Keratinocyte (primary cell): ENCODE measurements around the gene KCNC4. TPM values are rescaled to one million over a fixed set of nuclear protein-coding genes. Genes with fewer than 3 reads are reported as not detected.

Experiments used
- DNase-seq: peaks from one replicate; pipeline ENCODE4 v3.0.0-alpha.2; 2011; ENCODE audit warnings: low read depth, missing footprints, low spot score
- FAIRE-seq: peaks from 2 replicates; lab custom pipeline; 2011; peaks lifted over from hg19 to GRCh38; lab: Jason Lieb, UNC
- H2AFZ ChIP-seq: 2 replicates; pipeline ENCODE4 v1.6.0; 2012; ENCODE audit warnings: low read length, control low read depth, inconsistent platforms; ENCODE audit not compliant: control insufficient read depth
- H3K27ac ChIP-seq: 2 replicates; pipeline ENCODE4 v1.5.1; 2011; ENCODE audit warnings: low read length; ENCODE audit not compliant: control insufficient read depth, insufficient read depth
- H3K27me3 ChIP-seq: 3 replicates; pipeline ENCODE4 v1.6.0; 2011; ENCODE audit warnings: low read length; ENCODE audit not compliant: control insufficient read depth, insufficient read depth; ENCODE audit errors: extremely low read depth
- H3K36me3 ChIP-seq, 2 experiments: 2 replicates in 1 of 2; 3 replicates in 1 of 2; pipeline ENCODE4 v1.5.1; 2011; ENCODE audit warnings: low read length in 2 of 2, mild to moderate bottlenecking in 1 of 2; ENCODE audit not compliant: control insufficient read depth in 2 of 2, insufficient read depth in 2 of 2; ENCODE audit errors: extremely low read depth in 1 of 2
- H3K4me1 ChIP-seq: 3 replicates; pipeline ENCODE4 v1.5.1; 2011; ENCODE audit warnings: low read length; ENCODE audit not compliant: control insufficient read depth, insufficient read depth; ENCODE audit errors: extremely low read depth
- H3K4me2 ChIP-seq: 3 replicates; pipeline ENCODE4 v1.6.0; 2011; ENCODE audit warnings: low read depth, low read length; ENCODE audit not compliant: control insufficient read depth, insufficient read depth; ENCODE audit errors: extremely low read depth
- H3K4me3 ChIP-seq, 3 experiments: fragments of 200-600 bp in 1 of 3; sonication (generic) in 1 of 3; 2 replicates in 2 of 3; 3 replicates in 1 of 3; pipeline ENCODE4 v1.5.1; 2011 to 2016; ENCODE audit warnings: low read length in 3 of 3, mild to moderate bottlenecking in 3 of 3, control low read depth in 2 of 3, inconsistent platforms in 1 of 3, low read depth in 1 of 3, mixed read lengths in 1 of 3, mixed run types in 1 of 3, moderate library complexity in 1 of 3; ENCODE audit not compliant: control insufficient read depth in 2 of 3, insufficient read depth in 2 of 3; ENCODE audit errors: extremely low read depth in 1 of 3
- H3K79me2 ChIP-seq: 2 replicates; pipeline ENCODE4 v1.6.0; 2012; ENCODE audit warnings: low read length; ENCODE audit not compliant: control insufficient read depth, insufficient read depth
- H3K9ac ChIP-seq: 3 replicates; pipeline ENCODE4 v1.6.0; 2011; ENCODE audit warnings: low read length; ENCODE audit not compliant: control insufficient read depth, insufficient read depth; ENCODE audit errors: extremely low read depth
- H3K9me1 ChIP-seq: 3 replicates; pipeline ENCODE4 v1.6.0; 2011; ENCODE audit warnings: low read length; ENCODE audit not compliant: control insufficient read depth, insufficient read depth; ENCODE audit errors: extremely low read depth
- H3K9me3 ChIP-seq: 2 replicates; pipeline ENCODE4 v1.5.1; 2012; ENCODE audit warnings: low read depth, low read length; ENCODE audit not compliant: control insufficient read depth
- H4K20me1 ChIP-seq: 3 replicates; pipeline ENCODE4 v1.6.0; 2011; ENCODE audit warnings: low read length; ENCODE audit not compliant: control insufficient read depth, insufficient read depth; ENCODE audit errors: extremely low read depth
- EZH2 ChIP-seq: IDR thresholded peaks from one replicate; pipeline ENCODE4 v1.6.1; 2012; ENCODE audit warnings: inconsistent platforms, mild to moderate bottlenecking, low read length, moderate library complexity
- dilution Hi-C: fragments of 300-500 bp; cut with MboI; formaldehyde crosslinking; loops from one replicate; pipeline ENCODE4 v1.7.0; 2020; ENCODE audit warnings: low sequenced_read_pairs; ENCODE audit not compliant: extremely low pct_ligation_motif_present
- polyA plus RNA-seq, 5 experiments: library from polyadenylated mRNA; depleted of rRNA in 3 of 5; stranded (reverse) in 3 of 5; stranded (forward) in 1 of 5; unstranded in 1 of 5; fragments of >200 nt; gene quantifications; 1 replicate in 1 of 5; 2 replicates in 3 of 5; 3 replicates in 1 of 5; pipeline versions ENCODE4 v1.2.1 to v1.2.3, GENCODE V29; 2011 to 2012; ENCODE audit warnings: missing spikeins in 2 of 5, low read depth in 1 of 5, low replicate concordance in 1 of 5
- TF ChIP-seq, protein P1 (sequence below), 3 experiments: IDR thresholded peaks in 1 of 3; conservative IDR thresholded peaks in 1 of 3; optimal IDR thresholded peaks in 1 of 3; 2 replicates in 2 of 3; 3 replicates in 1 of 3; pipeline versions ENCODE3 to v1.5.1; 2011; ENCODE audit warnings: low read length in 3 of 3, mild to moderate bottlenecking in 3 of 3, moderate library complexity in 2 of 3, control low read depth in 1 of 3, inconsistent platforms in 1 of 3; ENCODE audit not compliant: insufficient read depth in 2 of 3; ENCODE audit errors: extremely low read depth in 1 of 3

The KCNC4 gene
- polyA plus RNA-seq, 1 donor (not counting 4 experiments of a cell fraction or from before 2014, with no cell fraction given), result 1.3 TPM

DNA sequence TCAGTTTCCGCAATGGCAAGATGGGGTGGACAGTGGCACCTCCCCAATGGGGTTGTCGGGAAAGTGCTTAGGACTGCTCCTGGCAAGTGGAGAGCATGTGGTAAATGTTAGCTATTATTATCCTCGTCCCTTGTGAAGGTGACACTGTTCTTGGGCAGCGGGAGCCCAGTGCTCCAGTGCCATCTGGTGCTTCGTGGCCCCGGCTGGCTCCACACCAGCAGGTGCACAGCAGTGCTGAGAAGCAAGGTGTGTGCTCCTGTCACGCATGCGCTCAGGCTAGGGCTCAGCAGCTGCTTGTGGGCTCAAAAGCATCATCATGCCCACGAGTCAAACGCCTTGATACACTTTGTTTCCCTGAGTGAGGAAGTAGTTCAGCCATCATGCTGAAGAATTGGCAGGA lies 24.9 kb upstream of the KCNC4 start:
- Histone ChIP-seq H2AFZ (no peak overlapping the region), H3K4me3 (no peak overlapping the region), H3K9me3 (no peaks in the 10 kb centered on the region), H4K20me1 (no peaks in the 10 kb centered on the region), H3K27ac (no peak overlapping the region), H3K9ac (no peak overlapping the region), H3K9me1 (no peaks in the 10 kb centered on the region), H3K4me1 (peaks cover 11% of the 10 kb centered on the region), H3K36me3 (no peaks in the 10 kb centered on the region), H3K4me2 (no peak overlapping the region), H3K27me3 (peaks cover 14% of the 10 kb centered on the region), H3K79me2 (no peaks in the 10 kb centered on the region)
- FAIRE-seq (no peak), DNase-seq (no peak)
- dilution Hi-C loops, result no loop called here
- TF ChIP-seq EZH2, result no peak
- TF ChIP-seq, protein P1, sequence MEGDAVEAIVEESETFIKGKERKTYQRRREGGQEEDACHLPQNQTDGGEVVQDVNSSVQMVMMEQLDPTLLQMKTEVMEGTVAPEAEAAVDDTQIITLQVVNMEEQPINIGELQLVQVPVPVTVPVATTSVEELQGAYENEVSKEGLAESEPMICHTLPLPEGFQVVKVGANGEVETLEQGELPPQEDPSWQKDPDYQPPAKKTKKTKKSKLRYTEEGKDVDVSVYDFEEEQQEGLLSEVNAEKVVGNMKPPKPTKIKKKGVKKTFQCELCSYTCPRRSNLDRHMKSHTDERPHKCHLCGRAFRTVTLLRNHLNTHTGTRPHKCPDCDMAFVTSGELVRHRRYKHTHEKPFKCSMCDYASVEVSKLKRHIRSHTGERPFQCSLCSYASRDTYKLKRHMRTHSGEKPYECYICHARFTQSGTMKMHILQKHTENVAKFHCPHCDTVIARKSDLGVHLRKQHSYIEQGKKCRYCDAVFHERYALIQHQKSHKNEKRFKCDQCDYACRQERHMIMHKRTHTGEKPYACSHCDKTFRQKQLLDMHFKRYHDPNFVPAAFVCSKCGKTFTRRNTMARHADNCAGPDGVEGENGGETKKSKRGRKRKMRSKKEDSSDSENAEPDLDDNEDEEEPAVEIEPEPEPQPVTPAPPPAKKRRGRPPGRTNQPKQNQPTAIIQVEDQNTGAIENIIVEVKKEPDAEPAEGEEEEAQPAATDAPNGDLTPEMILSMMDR (optimal IDR thresholded peaks at IDR 0.05 in 1 of 3, IDR thresholded peaks at IDR 0.05 in 1 of 3, conservative IDR thresholded peaks at IDR 0.05 in 1 of 3; ENCODE audit: extremely low read depth in 1 of 3, insufficient read depth in 2 of 3, low read length in 3 of 3), result no peak

DNA sequence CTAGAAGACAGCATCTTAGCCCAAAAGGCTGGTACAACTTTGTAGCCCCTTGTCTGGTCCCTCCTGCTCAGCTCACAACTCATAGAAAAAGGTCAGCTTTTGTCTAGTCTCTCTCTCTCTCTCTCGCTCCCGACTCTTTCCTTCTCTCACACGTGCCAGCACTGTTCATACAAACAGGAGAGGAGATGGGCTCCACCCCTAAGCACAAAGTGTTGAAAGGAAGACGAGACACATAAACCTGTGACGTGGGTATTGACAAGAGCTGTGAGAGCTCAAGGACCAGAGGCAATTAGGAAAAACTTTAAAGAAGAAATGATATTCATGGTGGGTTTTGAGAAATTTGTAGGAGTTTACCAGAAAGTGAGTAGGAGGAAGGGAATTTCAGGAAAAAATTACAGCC lies 23.6 kb upstream of the KCNC4 start:
- Histone ChIP-seq H3K4me1 (peaks cover 11% of the 10 kb centered on the region), H2AFZ (no peak overlapping the region), H3K4me3 (no peak overlapping the region), H4K20me1 (no peaks in the 10 kb centered on the region), H3K9me3 (no peaks in the 10 kb centered on the region), H3K79me2 (no peaks in the 10 kb centered on the region), H3K36me3 (no peaks in the 10 kb centered on the region), H3K27ac (no peak overlapping the region), H3K9ac (no peak overlapping the region), H3K4me2 (no peak overlapping the region), H3K9me1 (no peaks in the 10 kb centered on the region), H3K27me3 (peaks cover 14% of the 10 kb centered on the region)
- TF ChIP-seq EZH2, result no peak
- TF ChIP-seq, protein P1 (optimal IDR thresholded peaks at IDR 0.05 in 1 of 3, IDR thresholded peaks at IDR 0.05 in 1 of 3, conservative IDR thresholded peaks at IDR 0.05 in 1 of 3; ENCODE audit: extremely low read depth in 1 of 3, insufficient read depth in 2 of 3, low read length in 3 of 3), result no peak
- dilution Hi-C loops, result no loop called here
- FAIRE-seq (no peak), DNase-seq (no peak)
